Nephron progenitor cell (in vitro differentiated cells): ENCODE data around the gene HSD17B1.

Experiments
- DNase-seq: peaks from one replicate; pipeline ENCODE4 v3.0.0; 2021
- H3K27ac Mint-ChIP-seq: 2 replicates; pipeline ENCODE4 v1.8.0; 2021; ENCODE audit warnings: mild to moderate bottlenecking, moderate library complexity, mixed read lengths
- H3K27me3 Mint-ChIP-seq: 2 replicates; pipeline ENCODE4 v1.8.0; 2021; ENCODE audit warnings: mild to moderate bottlenecking, low read depth, mixed read lengths; ENCODE audit not compliant: poor library complexity
- H3K36me3 Mint-ChIP-seq: 2 replicates; pipeline ENCODE4 v1.8.0; 2021; ENCODE audit warnings: low read depth, mixed read lengths
- H3K4me1 Mint-ChIP-seq: 2 replicates; pipeline ENCODE4 v1.8.0; 2021; ENCODE audit warnings: mixed read lengths
- H3K4me3 Mint-ChIP-seq: 2 replicates; pipeline ENCODE4 v1.8.0; 2021; ENCODE audit warnings: mild to moderate bottlenecking, moderate library complexity, mixed read lengths
- H3K9me3 Mint-ChIP-seq: 2 replicates; pipeline ENCODE4 v1.8.0; 2021; ENCODE audit warnings: mild to moderate bottlenecking, moderate library complexity, mixed read lengths
- CTCF ChIP-seq: fragments of 200-600 bp; sonication (generic); IDR thresholded peaks from 2 replicates; pipeline ENCODE4 v1.5.0; 2021; ENCODE audit warnings: antibody characterized with exemption

HSD17B1 gene

GRCh38 chr17:42574463-42574862 lies 21.7 kb downstream of the HSD17B1 start:
- Mint-ChIP-seq H3K36me3 (peaks cover 52% of the 10 kb centered on the region), H3K9me3 (no peaks in the 10 kb centered on the region), H3K4me1 (peaks cover 36% of the 10 kb centered on the region)

GRCh38 chr17:42577140-42577531 lies 24.4 kb downstream of the HSD17B1 start:
- no peak for DNase-seq
- Mint-ChIP-seq H3K4me3 (peak overlapping the region; percentile 96), H3K4me1 (peaks cover 41% of the 10 kb centered on the region), H3K36me3 (peaks cover 30% of the 10 kb centered on the region), H3K27ac (peak overlapping the region; percentile 87), H3K27me3 (no peaks in the 10 kb centered on the region), H3K9me3 (no peaks in the 10 kb centered on the region)
- no peak for TF ChIP-seq CTCF

More at GRCh38 chr17:42574463-42574862, 21.7 kb downstream of the HSD17B1 start:
- no peak for DNase-seq
- H3K27me3 Mint-ChIP-seq = no peaks in the 10 kb centered on the region
- H3K27ac Mint-ChIP-seq = no peak overlapping the region
- H3K4me3 Mint-ChIP-seq = no peak overlapping the region
- TF ChIP-seq CTCF = no peak

GRCh38 chr17:42577532-42578281 lies 25.0 kb downstream of the HSD17B1 start, which contains the start of gene PSMC3IP:
TSS of gene PSMC3IP (minus strand) at chr17:42577729. CDS start at chr17:42577686, 43 bp downstream.
- peak within 1 kb of the TSS; percentile 99 for H3K27ac Mint-ChIP-seq
- TF ChIP-seq CTCF = peak; percentile 20
- H3K27me3 Mint-ChIP-seq = no peaks in the 10 kb centered on the region
- H3K4me3 Mint-ChIP-seq = peak within 1 kb of the TSS; percentile 96
- H3K4me1 Mint-ChIP-seq = peaks cover 41% of the 10 kb centered on the region
- peak; percentile 94 for DNase-seq
- no peaks in the 10 kb centered on the region for H3K9me3 Mint-ChIP-seq
- H3K36me3 Mint-ChIP-seq = peaks cover 29% of the 10 kb centered on the region

GRCh38 chr17:42578282-42578869 lies 25.7 kb downstream of the HSD17B1 start:
- Mint-ChIP-seq H3K27me3 (no peaks in the 10 kb centered on the region), H3K27ac (peak overlapping the region; percentile 99), H3K4me1 (peaks cover 41% of the 10 kb centered on the region), H3K36me3 (peaks cover 29% of the 10 kb centered on the region), H3K4me3 (peak overlapping the region; percentile 96), H3K9me3 (no peaks in the 10 kb centered on the region)
- peak; percentile 81 for DNase-seq
- TF ChIP-seq CTCF = peak; percentile 68

- no peaks in the 10 kb centered on the region for H3K9me3 Mint-ChIP-seq
- no peak for DNase-seq
- H3K27me3 Mint-ChIP-seq = no peaks in the 10 kb centered on the region
- peaks cover 22% of the 10 kb centered on the region for H3K36me3 Mint-ChIP-seq
- H3K4me3 Mint-ChIP-seq = peak overlapping the region; percentile 60
- peak overlapping the region; percentile 36 for H3K27ac Mint-ChIP-seq
- H3K4me1 Mint-ChIP-seq = peaks cover 41% of the 10 kb centered on the region
- TF ChIP-seq CTCF = no peak
These were observed 27.2 kb downstream of the HSD17B1 start for GRCh38 chr17:42579794-42580551.
